NCI-H1048 (cell line): ENCODE measurements around the gene KCNK10.

ENCODE experiments used
- DNase-seq: peaks from one replicate; lab custom pipeline; 2025; lab: John Stamatoyannopoulos, UW

Gene KCNK10

GRCh38 chr14:88323086-88323522, at the start of gene KCNK10:
Gene KCNK10 (minus strand): TSS chr14:88323269. CDS start chr14:88322798, 471 bp downstream.
- DNase-seq, result no peak

- DNase-seq, result no peak
These were observed 46.4 kb upstream of the KCNK10 start for GRCh38 chr14:88369496-88369895.

- no peak for DNase-seq
These were observed 41.8 kb upstream of the KCNK10 start for GRCh38 chr14:88364710-88365413.

GRCh38 chr14:88363644-88364043, 40.6 kb upstream of the KCNK10 start:
- no peak for DNase-seq

GRCh38 chr14:88359500-88359899, 36.4 kb upstream of the KCNK10 start:
- no peak for DNase-seq

- no peak for DNase-seq
These were observed 31.3 kb upstream of the KCNK10 start for GRCh38 chr14:88354358-88354757.

- no peak for DNase-seq
These were observed 29.6 kb upstream of the KCNK10 start for GRCh38 chr14:88352698-88353097.

- no peak for DNase-seq
These were observed 29.1 kb upstream of the KCNK10 start for GRCh38 chr14:88351966-88352691.

- DNase-seq, result no peak
These were observed 25.5 kb upstream of the KCNK10 start for GRCh38 chr14:88348546-88348945.

GRCh38 chr14:88346048-88346639, 23.1 kb upstream of the KCNK10 start:
- DNase-seq, result no peak

GRCh38 chr14:88342980-88343379, 19.9 kb upstream of the KCNK10 start:
- no peak for DNase-seq

- no peak for DNase-seq
These were observed 17.3 kb upstream of the KCNK10 start for GRCh38 chr14:88340357-88340756.

- no peak for DNase-seq
These were observed 10.0 kb upstream of the KCNK10 start for GRCh38 chr14:88333036-88333435.

- DNase-seq, result no peak
These were observed 4.4 kb upstream of the KCNK10 start for GRCh38 chr14:88327497-88327896.

- DNase-seq, result no peak
These were observed 3.5 kb upstream of the KCNK10 start for GRCh38 chr14:88326352-88327103.

GRCh38 chr14:88325883-88326282, 2.8 kb upstream of the KCNK10 start:
- DNase-seq, result no peak

- DNase-seq, result no peak
These were observed 1.9 kb upstream of the KCNK10 start for GRCh38 chr14:88324930-88325329.

- DNase-seq, result no peak
These were observed 1.4 kb upstream of the KCNK10 start for GRCh38 chr14:88324491-88324890.

- no peak for DNase-seq
These were observed 592 bp upstream of the KCNK10 start for GRCh38 chr14:88323523-88324199.

GRCh38 chr14:88322504-88323085, 474 bp downstream of the KCNK10 start:
- no peak for DNase-seq
